HG03565 (cell line): ENCODE results near the gene FILIP1L.

Experiments
- ATAC-seq: cut with Tn5 transposase; IDR thresholded peaks from one replicate; pipeline ENCODE4 v1.9.1; 2021; ENCODE audit warnings: mild to moderate bottlenecking, moderate library complexity; ENCODE audit not compliant: unreplicated experiment

The FILIP1L gene

DNA sequence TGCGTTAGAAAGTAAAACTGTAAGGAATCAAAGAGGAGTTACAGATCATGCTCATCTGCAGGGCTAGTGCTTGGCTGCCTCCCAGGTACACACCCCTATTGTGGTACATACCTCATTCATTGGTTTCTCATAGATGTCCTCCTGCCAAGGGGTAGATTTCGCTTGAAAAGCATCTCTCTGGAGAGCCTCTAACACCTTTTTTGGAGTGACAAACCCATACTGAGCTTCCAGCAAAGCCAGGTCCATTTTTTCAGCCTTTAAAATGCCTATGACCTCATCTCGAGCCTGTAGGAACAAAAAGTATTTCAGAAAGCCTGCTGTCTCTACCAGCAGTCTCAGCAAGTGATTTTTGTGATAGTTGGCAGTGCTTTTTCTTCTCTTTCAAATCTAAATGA is 184.6 kb downstream of the FILIP1L start:
- no peak for ATAC-seq

DNA sequence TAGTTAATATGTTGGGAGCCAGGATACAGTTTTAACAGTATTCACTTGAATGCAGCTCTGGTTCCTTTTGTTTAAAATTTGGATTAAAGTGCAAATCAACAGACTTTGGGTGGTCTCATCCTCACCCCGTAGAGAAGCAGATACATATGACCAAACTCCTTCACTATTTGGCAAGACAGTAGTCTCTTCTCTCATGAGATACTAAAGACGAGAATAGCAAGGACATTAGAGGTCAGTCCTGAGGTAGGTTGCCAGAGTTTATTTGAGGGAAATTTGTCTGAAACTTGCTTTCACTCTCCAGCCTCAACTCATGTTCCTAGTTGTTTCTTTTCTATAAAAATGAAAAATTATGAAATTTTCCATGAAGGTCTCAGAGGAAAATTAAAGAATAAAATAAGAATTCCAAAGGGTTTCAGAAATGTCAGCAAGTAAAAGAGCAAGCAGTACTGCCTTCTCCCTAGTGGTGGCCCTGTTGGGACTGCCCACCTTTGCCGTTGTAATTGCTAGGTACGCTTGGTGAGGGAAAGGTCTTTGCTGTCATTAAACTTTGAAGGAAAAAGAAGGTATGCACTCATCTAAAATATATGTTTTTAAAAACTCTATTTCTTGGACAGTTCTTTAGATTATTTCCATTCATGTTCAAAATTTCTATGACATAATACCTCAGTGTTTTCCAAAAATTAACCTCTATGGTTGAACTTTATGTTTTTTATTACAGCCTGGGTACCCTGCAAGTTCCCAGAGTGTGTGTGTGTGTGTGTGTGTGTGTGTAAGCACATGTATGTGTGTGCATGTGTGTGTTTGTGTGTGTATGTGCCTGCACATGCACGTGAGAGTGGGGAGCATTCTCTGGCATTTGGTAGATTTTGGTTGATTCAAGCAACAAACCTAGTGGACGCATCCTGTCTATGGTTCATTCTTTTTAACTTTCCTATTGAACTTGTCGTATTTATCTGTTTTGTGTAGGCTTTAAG is 185.2 kb downstream of the FILIP1L start:
- ATAC-seq = no peak

DNA sequence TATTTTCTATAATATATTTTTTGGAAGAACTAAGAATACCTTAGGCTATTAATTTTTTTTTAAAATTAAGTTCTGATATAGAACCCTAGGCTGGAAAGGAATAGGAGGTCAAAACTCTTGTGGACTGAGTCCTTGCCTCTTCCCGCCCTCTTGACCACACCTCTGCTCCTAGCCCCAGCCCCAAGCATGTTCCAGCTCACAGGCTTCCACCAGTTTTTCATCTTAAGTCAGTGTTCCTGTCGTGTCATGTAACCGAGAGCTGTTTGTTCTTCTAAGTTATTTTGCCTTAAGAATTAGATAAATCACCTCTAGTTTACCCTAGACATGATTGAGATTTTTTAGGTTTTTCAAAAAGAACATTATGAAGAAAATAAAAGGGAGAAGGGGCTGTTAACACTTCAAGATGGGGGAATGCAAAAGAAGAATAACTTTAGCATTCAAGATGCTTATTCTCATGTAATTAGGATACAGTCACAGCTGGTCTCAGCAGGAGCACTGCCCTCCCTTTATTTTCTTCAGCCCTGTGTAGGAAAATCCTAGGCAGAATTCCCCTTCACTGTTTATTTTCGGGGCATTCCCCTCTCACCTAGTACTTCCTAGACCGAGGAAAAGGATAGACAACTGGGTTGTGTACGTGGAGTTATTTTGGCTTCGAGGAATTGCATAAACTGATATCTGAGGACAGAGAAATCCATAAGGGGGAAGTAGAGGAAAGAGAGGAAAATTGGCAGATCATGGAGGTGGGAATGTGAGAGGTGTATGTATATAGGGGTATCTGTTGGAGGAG is 186.4 kb downstream of the FILIP1L start:
- ATAC-seq = no peak

DNA sequence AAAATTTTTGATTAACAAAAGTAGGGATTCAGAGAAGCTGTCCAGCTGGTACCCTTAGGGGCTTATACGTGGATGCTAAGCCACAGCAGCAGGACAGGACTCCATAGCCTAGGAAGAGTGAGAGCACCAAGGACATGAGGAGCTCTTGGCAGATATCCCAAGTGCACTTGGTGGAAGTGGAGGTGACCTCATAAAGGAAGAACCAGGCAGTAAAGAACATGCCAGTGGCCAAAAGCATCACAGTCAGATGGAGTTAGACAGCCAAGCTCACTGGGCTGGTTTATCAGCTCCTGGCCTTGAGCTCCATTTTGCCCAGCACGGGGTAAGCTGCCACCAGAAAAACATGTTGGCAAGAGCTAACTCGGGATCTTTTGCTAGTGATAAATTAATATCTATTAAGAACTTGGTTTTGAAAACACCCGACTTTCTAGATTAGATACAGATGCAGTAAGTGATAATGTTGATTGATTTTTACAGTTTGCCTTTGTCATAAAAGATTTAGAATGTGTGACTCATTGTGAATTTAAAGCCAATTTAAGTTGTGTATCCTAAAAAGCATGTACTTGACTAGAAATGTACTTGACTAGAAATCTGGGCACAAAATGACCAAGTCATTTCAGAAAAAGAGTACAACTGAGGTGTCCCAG is 188.6 kb downstream of the FILIP1L start:
- ATAC-seq = no peak

DNA sequence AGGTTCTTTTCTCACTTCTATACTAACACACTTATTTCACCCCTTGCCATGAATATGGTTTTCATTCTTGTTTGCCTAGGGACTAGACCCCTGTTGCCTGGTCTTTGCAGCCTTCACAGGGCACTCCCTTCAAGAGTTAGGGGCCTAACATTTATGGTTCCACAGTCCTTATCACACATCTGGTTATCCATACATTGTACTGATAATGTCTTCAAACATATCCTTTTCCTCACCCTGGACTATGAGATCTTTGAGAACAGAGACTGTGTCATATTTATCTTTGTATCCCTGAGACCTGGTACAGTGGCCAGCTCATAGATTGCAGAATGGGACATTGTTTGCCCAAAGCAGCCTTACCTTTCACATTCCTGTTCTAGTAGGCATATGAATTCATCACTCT is 190.4 kb downstream of the FILIP1L start:
- no peak for ATAC-seq

DNA sequence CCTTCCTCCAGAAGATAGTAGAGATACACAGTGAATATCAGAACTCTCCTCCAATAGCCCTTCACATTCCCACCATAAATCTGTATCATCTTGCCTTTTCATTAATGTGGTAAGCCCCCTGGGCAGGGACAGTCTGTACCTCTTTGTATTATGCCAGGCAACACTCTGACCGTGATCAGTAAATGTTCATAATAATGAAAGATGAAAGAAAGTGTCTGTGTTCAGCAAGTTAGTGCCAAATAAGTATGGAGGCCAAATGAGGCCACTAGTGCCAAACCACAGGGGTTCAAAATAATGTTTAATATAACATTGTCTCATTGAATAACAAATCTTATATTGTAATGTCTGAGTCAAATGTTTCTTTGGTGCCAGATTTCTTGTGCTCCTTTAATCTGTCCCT is 192.3 kb downstream of the FILIP1L start:
- no peak for ATAC-seq

DNA sequence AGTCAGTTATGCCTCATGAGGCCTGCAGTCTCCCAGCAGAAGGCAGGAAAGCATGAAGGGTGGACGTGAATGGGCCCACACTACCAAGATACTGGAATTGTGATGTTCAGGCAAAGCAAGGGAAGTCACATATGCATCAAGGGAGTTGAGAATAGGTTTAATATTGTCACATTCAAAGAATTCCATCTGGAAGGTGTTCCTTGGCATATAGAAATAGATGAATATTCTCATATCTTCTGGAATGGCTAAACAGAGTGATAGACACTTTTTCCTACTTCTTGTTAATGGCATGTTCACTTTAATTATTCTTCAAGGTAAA is 193.0 kb downstream of the FILIP1L start:
- ATAC-seq = no peak

DNA sequence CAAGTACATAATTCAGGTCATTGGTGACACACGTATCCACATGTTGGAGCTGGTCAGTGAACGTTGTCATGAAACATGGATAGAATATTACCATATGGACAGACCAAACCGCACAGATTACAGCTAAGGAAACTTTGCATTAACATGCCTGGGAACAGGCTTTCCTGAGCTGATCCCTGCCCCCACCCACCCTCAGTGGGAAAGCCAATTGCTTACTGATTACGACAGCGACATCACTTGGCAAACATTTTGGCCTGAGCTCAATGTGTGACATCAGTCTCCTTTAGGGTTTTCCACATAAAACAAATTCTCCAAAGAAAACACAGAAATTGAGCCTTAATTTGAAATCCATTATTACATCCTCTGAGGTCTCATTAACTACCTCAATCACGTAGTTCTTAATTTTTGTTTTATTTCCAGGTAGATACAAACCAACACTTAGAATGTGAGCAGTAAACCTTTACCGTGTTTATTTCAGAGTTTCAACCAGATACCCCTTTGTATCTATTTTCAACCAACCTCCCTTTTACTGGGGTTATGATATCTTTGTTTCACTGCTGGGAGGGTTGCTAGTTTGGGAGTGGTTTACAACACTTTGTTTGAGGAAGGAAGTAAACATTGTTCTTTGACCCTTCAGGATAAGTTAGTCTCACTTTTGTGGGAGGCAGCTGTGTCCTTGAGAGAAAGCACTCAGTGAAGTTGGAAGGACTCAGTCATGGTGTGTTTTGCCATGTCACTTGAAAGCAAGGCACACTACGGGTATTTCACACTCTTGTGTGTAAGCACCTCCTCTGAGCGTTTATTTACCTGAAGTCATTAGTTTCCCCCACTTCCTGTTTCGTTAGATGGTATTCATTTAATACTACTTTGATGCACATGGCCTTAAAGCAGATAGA is 193.6 kb downstream of the FILIP1L start:
- no peak for ATAC-seq

DNA sequence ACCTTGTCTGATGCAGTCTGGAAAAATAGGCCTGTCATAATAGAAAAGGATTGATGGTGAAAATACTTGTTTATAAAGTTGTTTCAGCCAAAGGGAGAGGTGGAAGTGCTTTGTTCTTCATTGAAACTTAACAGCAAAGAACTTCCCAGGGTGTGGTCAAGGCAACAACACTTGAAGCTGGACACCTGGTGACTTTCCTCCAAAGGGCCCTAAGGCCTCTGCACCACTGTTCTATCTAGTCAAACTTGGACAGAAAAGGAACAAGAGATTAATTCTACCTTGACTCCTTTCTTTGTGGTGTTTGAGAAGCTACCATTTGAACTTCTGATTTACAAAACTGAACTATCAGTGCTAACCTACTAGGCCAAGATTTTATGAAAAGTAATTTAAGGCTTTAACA is 194.6 kb downstream of the FILIP1L start:
- ATAC-seq = no peak

DNA sequence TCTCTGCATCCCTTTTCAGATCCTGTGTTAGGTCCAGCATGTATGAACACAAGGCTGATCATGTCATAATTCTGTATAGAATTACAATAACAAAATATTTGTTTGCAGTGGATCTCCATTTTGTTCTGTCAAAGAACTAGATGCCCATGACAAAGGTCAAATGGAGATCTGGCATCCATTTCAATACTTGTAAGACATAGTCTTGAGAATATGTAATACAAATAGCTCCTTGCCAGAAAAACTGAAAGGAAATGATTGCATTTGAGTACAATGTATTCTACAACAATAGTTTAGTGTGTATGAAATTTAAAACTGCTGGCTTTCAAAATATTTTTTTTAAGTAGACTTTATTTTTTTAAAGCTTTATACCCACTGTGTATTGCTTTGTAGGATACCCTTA is 195.6 kb downstream of the FILIP1L start:
- no peak for ATAC-seq

DNA sequence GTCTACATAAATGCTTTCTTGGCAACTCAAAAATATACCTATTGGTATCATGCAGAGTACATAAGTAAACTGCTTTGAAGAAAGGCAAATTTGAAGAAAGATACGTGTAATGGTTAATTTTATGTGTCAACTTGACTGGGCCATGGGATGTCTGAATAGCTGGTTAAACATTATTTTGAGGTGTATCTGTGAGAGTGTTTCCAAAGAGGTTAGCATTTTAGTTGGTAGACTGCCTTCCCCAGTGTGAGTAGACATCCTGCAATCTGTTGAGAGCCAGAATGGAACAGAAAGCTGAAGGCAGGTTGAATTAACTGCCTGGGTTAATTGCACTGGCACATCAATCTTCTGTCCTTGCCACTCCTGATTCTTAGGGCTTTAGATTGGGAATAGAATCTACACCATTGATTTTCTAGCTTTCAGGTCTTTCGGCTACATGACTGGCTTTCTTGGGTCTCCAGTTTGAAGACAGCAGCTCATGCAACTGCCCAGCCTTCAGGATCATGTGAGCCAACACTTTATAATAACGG is 198.3 kb downstream of the FILIP1L start:
- ATAC-seq = no peak

DNA sequence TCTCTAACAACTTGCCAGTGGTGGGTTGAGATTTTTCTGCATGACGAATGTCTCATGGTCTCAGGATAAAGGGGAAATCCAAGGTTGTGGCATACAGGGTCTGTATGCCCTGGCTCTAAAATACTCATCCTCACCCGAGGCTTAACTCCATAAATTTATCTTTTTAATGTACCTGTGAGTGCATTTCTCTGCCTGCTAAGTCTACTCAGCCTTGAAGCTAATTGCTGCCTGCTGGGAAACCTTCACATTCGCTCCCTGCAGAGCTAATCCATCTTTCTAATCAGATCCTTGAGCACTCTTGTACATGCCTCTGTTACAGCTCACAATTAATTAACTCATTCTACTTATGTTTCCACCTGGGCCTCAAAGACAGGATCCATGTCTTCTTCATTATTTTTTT is 202.9 kb downstream of the FILIP1L start:
- no peak for ATAC-seq

DNA sequence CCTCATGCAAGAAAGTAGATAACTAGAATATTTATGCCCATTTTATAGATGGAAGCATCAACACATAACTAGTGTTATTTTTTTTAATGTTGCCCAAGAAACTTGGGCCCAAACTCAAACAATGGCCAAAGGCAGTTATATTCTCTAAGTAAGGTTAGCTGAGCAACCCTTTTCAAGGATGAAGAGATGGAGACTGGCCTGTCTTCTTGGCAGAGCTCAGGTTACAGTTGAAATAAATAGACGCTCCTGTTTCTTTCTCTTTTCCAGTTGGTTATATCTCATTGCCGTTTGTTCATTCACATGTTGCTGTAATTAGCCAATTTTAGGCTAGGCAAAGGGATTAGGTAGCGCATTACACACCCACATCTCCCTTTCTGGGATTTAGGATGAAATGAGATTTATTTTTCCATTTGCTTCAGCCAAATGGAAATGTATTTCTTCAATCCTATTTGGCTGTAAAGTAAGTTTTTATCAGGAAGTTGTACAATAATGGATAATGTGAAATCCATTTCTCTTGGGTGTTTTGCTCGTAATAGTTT is 203.5 kb downstream of the FILIP1L start:
- no peak for ATAC-seq

DNA sequence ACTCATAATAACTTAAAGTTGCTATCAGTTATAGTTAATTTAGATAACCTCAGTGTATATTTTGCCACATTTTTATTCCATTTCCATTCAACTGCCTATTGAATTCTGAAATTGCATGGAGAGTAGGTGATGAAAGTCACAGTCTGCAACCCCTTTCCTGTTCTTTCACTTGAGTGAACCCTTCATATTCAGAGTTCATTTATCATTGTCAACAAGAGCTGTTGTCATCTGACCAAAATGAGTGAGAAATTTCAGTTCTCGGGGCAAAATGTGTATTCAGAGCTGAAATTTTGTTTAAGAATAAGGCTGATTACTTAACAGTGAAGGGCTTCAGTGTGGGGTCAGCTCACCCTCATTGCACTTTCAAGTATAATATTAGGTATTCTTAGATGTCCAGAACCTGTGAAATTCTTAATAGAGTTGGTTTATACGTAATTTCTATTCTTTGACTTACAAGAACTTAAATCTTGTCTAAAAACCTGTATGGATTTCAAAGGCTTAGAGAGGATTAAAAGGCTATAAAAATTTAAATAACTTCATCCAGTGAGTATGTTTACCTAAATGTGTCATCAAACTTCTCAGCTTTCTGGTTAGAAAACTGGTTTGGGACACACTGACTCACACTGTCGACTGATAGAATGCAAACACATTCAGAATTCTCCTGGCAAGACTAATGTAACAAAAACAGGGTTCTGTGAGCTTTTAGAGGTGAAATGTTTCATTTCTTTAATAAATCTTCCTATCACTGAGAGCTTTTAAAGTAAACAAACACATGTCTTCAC is 204.4 kb downstream of the FILIP1L start:
- no peak for ATAC-seq

DNA sequence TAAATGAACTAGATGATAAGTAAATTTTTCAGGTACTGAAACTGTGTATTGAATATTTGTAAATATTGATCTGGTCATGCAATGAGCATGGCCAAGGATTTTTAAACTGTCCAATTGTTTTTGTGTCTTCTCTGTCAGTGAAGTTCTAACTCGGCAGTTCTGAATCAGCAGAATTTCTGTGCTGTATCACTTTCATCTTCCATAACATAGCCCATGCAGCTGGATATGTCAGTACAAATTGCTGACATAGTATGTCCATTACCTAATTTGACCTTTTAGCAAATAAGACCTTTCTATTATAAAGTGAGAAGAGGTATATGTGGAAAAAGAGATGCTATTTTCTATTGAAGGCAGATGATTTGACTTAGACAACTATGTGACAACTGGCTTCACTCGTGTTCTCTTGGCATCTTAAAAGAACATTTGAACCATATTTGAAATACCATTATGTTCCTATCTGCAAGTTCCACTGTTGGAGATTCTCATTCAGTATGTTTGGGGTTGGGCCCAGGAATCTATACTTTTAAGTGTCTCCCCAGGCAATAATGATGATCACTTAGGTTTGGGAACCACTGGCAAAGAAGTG is 206.2 kb downstream of the FILIP1L start:
- no peak for ATAC-seq

DNA sequence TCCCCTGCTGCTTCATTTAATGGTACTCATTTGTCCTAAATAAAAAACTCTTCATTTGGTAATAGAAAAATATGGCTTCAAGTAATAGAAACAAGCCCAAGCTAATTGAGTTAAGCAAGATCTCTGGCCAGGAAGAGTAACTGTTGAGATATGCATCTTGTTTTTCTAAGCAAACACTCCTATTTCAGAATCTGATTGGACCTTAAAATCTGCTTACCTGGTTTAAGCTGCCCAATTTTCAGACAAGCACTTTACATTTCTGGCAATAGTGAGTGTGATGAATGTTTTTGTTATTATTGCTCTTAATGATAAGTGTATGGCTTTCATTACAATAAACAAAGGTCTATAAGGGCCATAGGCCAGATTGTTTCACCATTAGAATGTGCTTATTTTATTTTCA is 210.4 kb downstream of the FILIP1L start:
- no peak for ATAC-seq

DNA sequence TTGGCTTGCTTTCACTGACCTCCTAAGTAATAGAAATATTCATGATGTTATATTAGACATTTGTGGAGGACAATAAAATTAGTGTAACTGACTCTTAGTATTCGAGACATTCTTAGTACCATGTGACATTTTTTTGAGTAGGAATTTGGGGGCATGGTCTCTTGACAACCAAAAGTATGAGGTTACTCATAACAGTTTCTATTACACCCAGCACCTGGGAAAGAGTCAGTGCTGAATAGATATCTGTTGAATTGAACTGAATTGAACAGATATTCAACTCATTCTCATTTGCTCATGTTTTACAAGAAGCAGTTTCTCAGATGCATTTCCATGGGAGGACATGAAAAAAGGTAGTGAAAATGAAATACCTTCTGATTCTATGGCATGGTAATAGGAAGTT is 212.2 kb downstream of the FILIP1L start:
- no peak for ATAC-seq

DNA sequence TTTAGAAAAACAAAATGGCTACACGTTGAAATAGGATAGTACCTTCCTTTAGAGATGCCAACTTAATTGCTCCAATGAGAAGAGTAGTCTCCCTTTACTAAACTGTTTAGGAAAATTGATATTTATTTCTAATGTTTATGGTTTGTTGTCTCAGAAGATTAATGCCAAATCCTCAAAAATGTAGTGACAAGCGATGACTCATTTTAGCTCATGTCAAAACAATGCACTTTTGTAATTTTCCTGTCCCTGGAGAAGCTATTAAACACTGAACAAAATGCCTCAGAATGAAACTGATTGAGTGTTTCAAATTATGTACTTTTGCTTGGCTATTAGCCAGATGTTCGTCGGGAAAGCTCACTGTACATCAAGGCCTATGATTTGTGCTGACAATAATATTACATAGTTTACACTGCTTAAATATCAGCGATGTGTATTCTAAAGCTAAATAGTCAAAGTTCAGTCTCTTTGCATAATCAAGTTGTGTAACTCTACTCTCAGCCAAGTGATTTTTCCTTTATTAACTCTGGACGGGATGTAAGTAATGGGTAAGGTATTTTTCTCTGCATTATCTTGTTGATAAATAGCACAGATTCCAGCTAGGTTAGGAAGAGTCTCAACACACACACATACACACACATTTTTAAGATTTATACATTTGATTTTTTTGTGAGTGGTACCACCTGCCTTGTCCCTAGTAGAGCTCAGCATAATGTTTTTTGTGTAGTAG is 212.9 kb downstream of the FILIP1L start:
- ATAC-seq = no peak
